AG10803 (cell line): Measurements from ENCODE around the gene RHOXF1.
"Not testable (repeated sequence)": the region's sequence is repeated elsewhere in the genome, so short reads cannot be mapped to it uniquely, and the experiment has no call there.

ENCODE experiments used
- DNase-seq: peaks from one replicate; pipeline ENCODE4 v3.0.0; 2010; ENCODE audit warnings: low read depth
- H3K4me3 ChIP-seq: 2 replicates; pipeline ENCODE4 v1.5.1; 2011; ENCODE audit warnings: mild to moderate bottlenecking, low read length, control low read depth
- CTCF ChIP-seq: conservative IDR thresholded peaks from 2 replicates; pipeline ENCODE4 v1.5.1; 2011; ENCODE audit warnings: mild to moderate bottlenecking, low read length, control low read depth, inconsistent platforms

The RHOXF1 gene

GRCh38 chrX:120115438-120115963 lies at the start of gene RHOXF1:
Gene RHOXF1 (minus strand): TSS chrX:120115913. CDS start chrX:120115862, 51 bp downstream.
- no peak within 1 kb of the TSS for H3K4me3 ChIP-seq
- no peak for DNase-seq
- TF ChIP-seq CTCF, result no peak

- not testable (repeated sequence) for DNase-seq, H3K4me3 ChIP-seq
Observed at GRCh38 chrX:120159086-120159485, 43.4 kb upstream of the RHOXF1 start.

GRCh38 chrX:120158313-120158712 lies 42.6 kb upstream of the RHOXF1 start, which contains the start of gene RHOXF2:
Gene RHOXF2 (plus strand): TSS chrX:120158613. CDS start chrX:120158751, 138 bp downstream.
- H3K4me3 ChIP-seq, DNase-seq: not testable (repeated sequence)

- H3K4me3 ChIP-seq, DNase-seq: not testable (repeated sequence)
Observed at GRCh38 chrX:120150109-120150744, 34.5 kb upstream of the RHOXF1 start.

GRCh38 chrX:120147537-120147936 lies 31.8 kb upstream of the RHOXF1 start:
- no peak overlapping the region for H3K4me3 ChIP-seq
- TF ChIP-seq CTCF, result no peak
- DNase-seq, result no peak

- DNase-seq, result not testable (repeated sequence)
Observed at GRCh38 chrX:120146323-120146722, 30.6 kb upstream of the RHOXF1 start.

GRCh38 chrX:120145295-120145925 lies 29.7 kb upstream of the RHOXF1 start:
- no peak overlapping the region for H3K4me3 ChIP-seq
- TF ChIP-seq CTCF, result no peak
- no peak for DNase-seq

More at GRCh38 chrX:120146323-120146722, 30.6 kb upstream of the RHOXF1 start:
- H3K4me3 ChIP-seq, result not testable (repeated sequence)

GRCh38 chrX:120144178-120144844 lies 28.6 kb upstream of the RHOXF1 start:
- H3K4me3 ChIP-seq, result no peak overlapping the region
- no peak for TF ChIP-seq CTCF
- no peak for DNase-seq
